ENCODE data around the gene MBP.

DNA sequence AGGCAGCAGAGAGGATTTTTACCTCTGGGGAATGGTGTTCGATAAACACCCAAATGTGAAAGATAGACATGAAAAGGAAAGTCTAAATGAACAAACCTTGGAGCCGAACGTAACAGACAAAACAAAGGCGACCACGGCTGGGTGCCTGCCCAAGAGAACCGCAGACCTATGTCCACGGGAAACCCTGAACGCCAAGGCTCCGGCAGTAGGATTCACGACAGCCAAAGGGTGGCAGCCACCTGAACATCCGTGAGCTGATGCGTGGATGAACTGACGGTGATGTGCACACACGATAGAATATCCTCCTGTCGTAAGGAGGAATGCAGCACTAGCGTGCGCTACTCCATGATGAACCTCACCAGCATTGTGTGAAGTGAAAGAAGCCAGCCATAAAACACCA, 85.6 kb downstream of the MBP start:
- no peak for TF ChIP-seq CTCF (conservative IDR thresholded peaks at IDR 0.05 in 1 of 2, IDR thresholded peaks at IDR 0.05 in 1 of 2; ENCODE audit: low read depth in 1 of 2, low read length in 2 of 2)
- no peak for TF ChIP-seq EZH2 (IDR thresholded peaks at IDR 0.05; ENCODE audit: low read length, missing control alignments)
